ENCODE results near the gene KIFC1. TPM values are rescaled to one million over a fixed set of nuclear protein-coding genes. Genes with fewer than 3 reads are reported as not detected.
A peak's percentile ranks its signal among the peaks of the same experiment; 100 is the strongest.

Gene KIFC1
- total and polyA plus RNA-seq, 9 of the 15 experiments (the other 6 are each of a cell fraction or from before 2014, with no cell fraction given) = 1.3 to 95.2 (median 76.9) TPM

- peak; percentile 68; the same call in 1 of the 2 replicates for TF ChIP-seq SP1 (CRISPR knock-in tag; IDR thresholded peaks at IDR 0.05)
- TF ChIP-seq ZNF518B (CRISPR knock-in tag; IDR thresholded peaks at IDR 0.05) = no peak
- TF ChIP-seq CHD2 (IDR thresholded peaks at IDR 0.05; ENCODE audit: low read depth, low read length) = peak; percentile 15; the same call in 1 of the 2 replicates
- no peak for TF ChIP-seq ID3 (CRISPR knock-in tag; IDR thresholded peaks at IDR 0.05)
- TF ChIP-seq ID3 (tag; IDR thresholded peaks at IDR 0.05) = peak; percentile 81
- peak; percentile 99 for TF ChIP-seq ZNF282 (CRISPR knock-in tag; IDR thresholded peaks at IDR 0.05)
- no peak for TF ChIP-seq NFXL1 (CRISPR knock-in tag; IDR thresholded peaks at IDR 0.05)
- 0 out of 2 replicates have a peak, but pooled peaks have one; percentile 84 for TF ChIP-seq YBX1 (IDR thresholded peaks at IDR 0.05)
- TF ChIP-seq HDAC6 (IDR thresholded peaks at IDR 0.05; ENCODE audit: low read depth, low read length) = no peak
- TF ChIP-seq MYBL2 (IDR thresholded peaks at IDR 0.05; ENCODE audit: low read depth) = no peak
- TF ChIP-seq MYBL2 (CRISPR knock-in tag; IDR thresholded peaks at IDR 0.05; ENCODE audit: borderline replicate concordance) = peak; percentile 65; the same call in 1 of the 2 replicates
- no peak for TF ChIP-seq PHB (CRISPR knock-in tag; IDR thresholded peaks at IDR 0.05)
- TF ChIP-seq ZNF146 (CRISPR knock-in tag; IDR thresholded peaks at IDR 0.05; ENCODE audit: unreplicated experiment) = no peak
- TF ChIP-seq ZNF408 (CRISPR knock-in tag; IDR thresholded peaks at IDR 0.05; ENCODE audit: low read depth) = no peak
- TF ChIP-seq ZBTB2 (IDR thresholded peaks at IDR 0.05) = peak; percentile 43
- TF ChIP-seq CBFA2T3 (IDR thresholded peaks at IDR 0.05) = peak; percentile 76
- peak in 1 of 2 experiments; percentile 75; a peak in 1 of 4 replicates for TF ChIP-seq KDM1A (IDR thresholded peaks at IDR 0.05)
- TF ChIP-seq RB1 (IDR thresholded peaks at IDR 0.05; ENCODE audit: low read depth) = 0 out of 2 replicates have a peak, but pooled peaks have one; percentile 24
- TF ChIP-seq ZNF143 (CRISPR knock-in tag; IDR thresholded peaks at IDR 0.05) = peak; percentile 62; the same call in 1 of the 2 replicates
- TF ChIP-seq ZNF551 (CRISPR knock-in tag; IDR thresholded peaks at IDR 0.05) = no peak
- no peak for TF ChIP-seq MAFF (IDR thresholded peaks at IDR 0.05; ENCODE audit: low read length)
- TF ChIP-seq MXD1 (CRISPR knock-in tag; IDR thresholded peaks at IDR 0.05; ENCODE audit: borderline replicate concordance, poor library complexity, severe bottlenecking) = no peak
- peak; percentile 7; the same call in 1 of the 2 replicates for TF ChIP-seq MTA2 (IDR thresholded peaks at IDR 0.05; ENCODE audit: low read depth)
Measured at GRCh38 chr6:33428224-33428965, 36.8 kb downstream of the KIFC1 start (continued).
